Measurements from ENCODE around the gene MEN1. TPM values are rescaled to one million over a fixed set of nuclear protein-coding genes. Genes with fewer than 3 reads are reported as not detected.

MEN1 gene
- polyA plus RNA-seq, 3 donors from 2014 or later = 15.3 to 36.1 (median 27.1) TPM

Other genes starting within 250 kb of the MEN1 start
- not detected for gene SLC22A12, start 219.3 kb downstream of the MEN1 start, polyA plus RNA-seq
- 1 to 10 TPM in 2 of 3 donors, under 1 TPM in 1; 0.44 to 3.6 (median 3.2) TPM for gene NRXN2, start 87.4 kb downstream of the MEN1 start, polyA plus RNA-seq
- 100 to 1,000 TPM; 142 to 165 (median 154) TPM for gene RASGRP2, start 66.4 kb downstream of the MEN1 start, polyA plus RNA-seq
- 1 to 10 TPM in 1 of 3 donors, under 1 TPM in 1, not detected in 1; 0.63 to 1.1 TPM for gene PYGM, start 50.6 kb downstream of the MEN1 start, polyA plus RNA-seq
- gene SF1, start 32.0 kb downstream of the MEN1 start, polyA plus RNA-seq = 100 to 1,000 TPM in 1 of 3 donors, 10 to 100 TPM in 2; 51.1 to 142 (median 56.3) TPM
- gene MAP4K2, start 7.3 kb downstream of the MEN1 start, polyA plus RNA-seq = 10 to 100 TPM in 2 of 3 donors, 1 to 10 TPM in 1; 9.2 to 16.4 (median 15.9) TPM
- under 1 TPM in 2 of 3 donors, not detected in 1; 0.13 to 0.22 TPM for gene CDC42BPG, start 34.1 kb upstream of the MEN1 start, polyA plus RNA-seq
- gene EHD1, start 68.1 kb upstream of the MEN1 start, polyA plus RNA-seq = 100 to 1,000 TPM; 136 to 247 (median 160) TPM
- 10 to 100 TPM in 1 of 3 donors, 1 to 10 TPM in 2; 3.7 to 10.0 (median 6.7) TPM for gene ATG2A, start 106.7 kb upstream of the MEN1 start, polyA plus RNA-seq
- 10 to 100 TPM in 2 of 3 donors, 1 to 10 TPM in 1; 7.8 to 14.6 (median 14.0) TPM for gene PPP2R5B, start 114.1 kb upstream of the MEN1 start, polyA plus RNA-seq
- gene GPHA2, start 125.3 kb upstream of the MEN1 start, polyA plus RNA-seq = not detected
- not detected for gene MAJIN, start 161.6 kb upstream of the MEN1 start, polyA plus RNA-seq
- not detected for gene BATF2, start 186.4 kb upstream of the MEN1 start, polyA plus RNA-seq
- gene ARL2, start 203.6 kb upstream of the MEN1 start, polyA plus RNA-seq = 100 to 1,000 TPM in 1 of 3 donors, 10 to 100 TPM in 2; 79.1 to 101 (median 80.1) TPM
- 10 to 100 TPM; 14.5 to 20.6 (median 19.9) TPM for gene SNX15, start 216.9 kb upstream of the MEN1 start, polyA plus RNA-seq
- gene SAC3D1, start 230.7 kb upstream of the MEN1 start, polyA plus RNA-seq = 10 to 100 TPM in 1 of 3 donors, 1 to 10 TPM in 2; 3.8 to 11.7 (median 9.2) TPM
- gene NAALADL1, start 248.0 kb upstream of the MEN1 start, polyA plus RNA-seq = 100 to 1,000 TPM in 1 of 3 donors, 10 to 100 TPM in 2; 64.4 to 103 (median 88.7) TPM